A673 (cell line): ENCODE data around the gene FCHSD1. TPM values are rescaled to one million over a fixed set of nuclear protein-coding genes. Genes with fewer than 3 reads are reported as not detected.

Experiments
- BruUV-seq: library from RNA; stranded (reverse); fragments of 400-500 nt; replicated peaks from 2 replicates; lab custom pipeline; 2021; lab: Mats Ljungman, UMichigan
- CTCF ChIA-PET: fragments of 300-600 bp; sonication (Branson Sonifier 250); formaldehyde crosslinking; loops from one replicate; lab custom pipeline; 2022; ENCODE audit warnings: antibody characterized with exemption; lab: Charles Lee
- POLR2A ChIA-PET: fragments of 300-600 bp; sonication (Branson Sonifier 250); formaldehyde crosslinking; loops from one replicate; lab custom pipeline; 2022; ENCODE audit warnings: antibody characterized with exemption; ENCODE audit not compliant: low non-redundant PET; lab: Charles Lee
- DNase-seq: peaks from one replicate; pipeline ENCODE4 v3.0.0-alpha.2; 2015; ENCODE audit warnings: low spot score
- H3K27ac ChIP-seq: fragments of 200-600 bp; sonication (generic); 2 replicates; pipeline ENCODE4 v1.5.1; 2016; ENCODE audit warnings: mixed run types, low read depth, mild to moderate bottlenecking, mixed read lengths, antibody characterized with exemption, low read length; ENCODE audit not compliant: poor library complexity, severe bottlenecking
- H3K27me3 ChIP-seq: fragments of 200-600 bp; sonication (generic); replicated peaks from 2 replicates; pipeline ENCODE4 v1.6.1; 2017; ENCODE audit warnings: mixed run types, low read depth, mild to moderate bottlenecking, mixed read lengths, antibody characterized with exemption, low read length; ENCODE audit not compliant: insufficient read depth, poor library complexity
- H3K36me3 ChIP-seq: fragments of 200-600 bp; sonication (generic); 2 replicates; pipeline ENCODE4 v1.6.1; 2016; ENCODE audit warnings: mixed run types, mild to moderate bottlenecking, mixed read lengths, antibody characterized with exemption, low read length; ENCODE audit not compliant: insufficient read depth, poor library complexity, severe bottlenecking
- H3K4me1 ChIP-seq: fragments of 200-600 bp; sonication (generic); 2 replicates; pipeline ENCODE4 v1.6.1; 2017; ENCODE audit warnings: mixed run types, mild to moderate bottlenecking, mixed read lengths, antibody characterized with exemption, low read length; ENCODE audit not compliant: insufficient read depth, poor library complexity, severe bottlenecking
- H3K4me3 ChIP-seq: fragments of 200-600 bp; sonication (generic); 2 replicates; pipeline ENCODE4 v1.5.1; 2016; ENCODE audit warnings: low read depth, mixed run types, mild to moderate bottlenecking, mixed read lengths, low read length; ENCODE audit not compliant: poor library complexity, severe bottlenecking
- H3K9me3 ChIP-seq: fragments of 200-600 bp; sonication (generic); 2 replicates; pipeline ENCODE4 v1.6.1; 2016; ENCODE audit warnings: mixed run types, low read depth, mild to moderate bottlenecking, mixed read lengths, antibody characterized with exemption, low read length; ENCODE audit not compliant: poor library complexity, severe bottlenecking
- EZH2 ChIP-seq: fragments of 200-600 bp; sonication (generic); IDR thresholded peaks from 2 replicates; pipeline ENCODE4 v1.6.1; 2017; ENCODE audit warnings: borderline replicate concordance, low read depth, mild to moderate bottlenecking, mixed read lengths, antibody characterized with exemption, low read length; ENCODE audit not compliant: poor library complexity, severe bottlenecking
- intact Hi-C: fragments of 100-400 bp; cut with micrococcal nuclease; formaldehyde crosslinking; loops from one replicate; pipeline ENCODE4 v1.10.0; 2022; ENCODE audit not compliant: unreplicated experiment
- total RNA-seq: library from RNA; stranded (reverse); gene quantifications from 2 replicates; pipeline ENCODE4 v1.2.3, GENCODE V29; 2021
- TF ChIP-seq, protein P1 (sequence below): fragments of 300-800, 200-600 bp; sonication (generic); conservative IDR thresholded peaks from 2 replicates; pipeline ENCODE4 v1.5.1; 2017; ENCODE audit warnings: low read depth, mild to moderate bottlenecking, antibody characterized with exemption, low read length, moderate library complexity, mixed read lengths

Gene FCHSD1
- total RNA-seq, 1 experiment from 2014 or later: 2.3 TPM

DNA sequence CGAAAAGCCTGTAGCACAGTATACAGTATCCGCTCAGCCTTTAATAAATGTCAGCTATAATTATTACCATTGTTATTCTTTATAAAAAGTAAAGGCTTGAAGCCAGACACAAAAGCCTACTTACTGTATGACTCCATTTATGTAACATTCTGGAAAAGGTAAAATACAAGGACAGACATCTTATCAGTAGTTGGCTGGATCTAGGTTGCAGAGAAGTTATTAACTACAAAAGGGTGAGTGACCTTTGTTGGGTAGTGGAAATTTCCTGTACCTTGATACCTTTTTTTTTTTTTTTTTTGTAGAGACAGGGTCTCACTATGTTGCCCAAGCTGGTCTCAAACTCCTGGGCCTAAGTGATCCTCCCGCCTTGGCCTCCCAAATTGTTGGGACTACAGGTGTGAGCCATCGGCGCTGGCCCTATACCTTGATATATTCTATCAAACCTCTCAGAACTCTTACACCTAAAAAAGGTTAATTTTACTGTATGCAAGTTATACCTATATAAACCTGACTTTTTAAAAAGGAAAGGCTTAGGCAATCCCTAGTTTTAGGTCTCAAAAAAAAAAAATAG is 20.6 kb downstream of the FCHSD1 start:
- CTCF ChIA-PET: no interaction called here
- DNase-seq: no peak
- no peak for TF ChIP-seq EZH2
- TF ChIP-seq, protein P1, sequence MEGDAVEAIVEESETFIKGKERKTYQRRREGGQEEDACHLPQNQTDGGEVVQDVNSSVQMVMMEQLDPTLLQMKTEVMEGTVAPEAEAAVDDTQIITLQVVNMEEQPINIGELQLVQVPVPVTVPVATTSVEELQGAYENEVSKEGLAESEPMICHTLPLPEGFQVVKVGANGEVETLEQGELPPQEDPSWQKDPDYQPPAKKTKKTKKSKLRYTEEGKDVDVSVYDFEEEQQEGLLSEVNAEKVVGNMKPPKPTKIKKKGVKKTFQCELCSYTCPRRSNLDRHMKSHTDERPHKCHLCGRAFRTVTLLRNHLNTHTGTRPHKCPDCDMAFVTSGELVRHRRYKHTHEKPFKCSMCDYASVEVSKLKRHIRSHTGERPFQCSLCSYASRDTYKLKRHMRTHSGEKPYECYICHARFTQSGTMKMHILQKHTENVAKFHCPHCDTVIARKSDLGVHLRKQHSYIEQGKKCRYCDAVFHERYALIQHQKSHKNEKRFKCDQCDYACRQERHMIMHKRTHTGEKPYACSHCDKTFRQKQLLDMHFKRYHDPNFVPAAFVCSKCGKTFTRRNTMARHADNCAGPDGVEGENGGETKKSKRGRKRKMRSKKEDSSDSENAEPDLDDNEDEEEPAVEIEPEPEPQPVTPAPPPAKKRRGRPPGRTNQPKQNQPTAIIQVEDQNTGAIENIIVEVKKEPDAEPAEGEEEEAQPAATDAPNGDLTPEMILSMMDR: no peak
- Histone ChIP-seq H3K27me3 (no peaks in the 10 kb centered on the region), H3K4me1 (peaks cover 7% of the 10 kb centered on the region), H3K4me3 (no peak overlapping the region), H3K9me3 (no peaks in the 10 kb centered on the region), H3K27ac (no peak overlapping the region), H3K36me3 (peaks cover 43% of the 10 kb centered on the region)
- intact Hi-C loops: no loop called here
- POLR2A ChIA-PET: no interaction called here
- BruUV-seq: no TSS peak

DNA sequence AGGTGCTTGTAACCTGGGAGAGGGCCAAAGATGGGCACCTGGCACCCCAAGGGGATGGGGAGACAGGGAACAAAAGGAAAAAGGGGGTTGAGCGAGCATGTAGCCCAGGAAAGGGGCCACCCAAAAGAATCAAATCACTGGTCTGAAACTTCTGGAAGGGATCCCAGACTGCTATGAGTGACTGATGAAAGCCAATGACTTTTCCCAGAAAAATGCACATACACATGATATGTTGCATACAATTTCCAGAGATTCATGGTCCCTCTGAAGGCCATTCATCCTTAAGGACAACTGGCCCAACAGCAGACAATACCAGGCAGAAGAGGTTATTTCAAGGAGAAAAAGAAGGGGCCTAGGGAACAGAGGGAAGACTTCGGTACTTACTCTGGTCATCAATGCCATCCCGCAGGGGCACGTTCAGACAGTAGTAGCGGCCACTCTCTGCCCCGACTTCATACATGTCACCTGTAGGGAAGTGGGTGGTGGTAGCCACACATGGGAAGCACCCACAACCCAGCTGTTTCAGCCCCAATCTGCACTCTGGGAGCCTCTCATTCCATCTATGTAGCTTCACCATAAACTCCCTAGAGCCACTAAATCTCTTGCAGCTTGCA is 22.9 kb downstream of the FCHSD1 start:
- ChIA-PET CTCF (interaction anchor here (1.1 kb wide), 1 partner anchor 9 kb away, joined by 3 read pairs; no protein-coding TSS in a partner anchor), POLR2A (no interaction called here)
- intact Hi-C loops: no loop called here
- Histone ChIP-seq H3K36me3 (peaks cover 66% of the 10 kb centered on the region), H3K27ac (no peak overlapping the region), H3K4me1 (no peaks in the 10 kb centered on the region), H3K27me3 (no peaks in the 10 kb centered on the region), H3K9me3 (no peaks in the 10 kb centered on the region), H3K4me3 (no peak overlapping the region)
- no peak for DNase-seq
- no peak for TF ChIP-seq EZH2
- TF ChIP-seq, protein P1: no peak
- BruUV-seq: no TSS peak

DNA sequence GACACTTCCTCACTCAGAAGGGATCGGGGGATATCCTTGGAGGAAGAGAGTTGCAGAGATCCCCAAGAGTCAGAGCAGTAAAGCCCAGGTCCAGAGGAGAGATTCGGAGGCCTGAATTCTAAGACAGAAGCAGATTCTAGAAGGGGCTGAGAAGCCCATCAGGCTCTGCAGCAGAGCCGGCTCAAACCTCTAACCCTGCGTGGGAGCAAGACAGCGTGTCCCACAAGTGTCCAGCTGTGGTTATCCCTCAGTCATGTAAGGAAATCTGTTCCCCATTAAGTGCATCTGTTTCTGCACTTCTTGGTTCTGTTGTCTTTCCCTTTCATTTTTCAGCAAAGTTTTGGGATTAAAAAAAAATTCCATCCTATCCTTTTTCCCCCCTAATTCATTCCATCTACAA is 27.6 kb downstream of the FCHSD1 start:
- Histone ChIP-seq H3K9me3 (no peaks in the 10 kb centered on the region), H3K4me3 (no peak overlapping the region), H3K27ac (no peak overlapping the region), H3K36me3 (peaks cover 65% of the 10 kb centered on the region), H3K27me3 (no peaks in the 10 kb centered on the region), H3K4me1 (peaks cover 4% of the 10 kb centered on the region)
- no TSS peak for BruUV-seq
- no peak for DNase-seq
- ChIA-PET CTCF (no interaction called here), POLR2A (no interaction called here)
- intact Hi-C loops: no loop called here
- TF ChIP-seq, protein P1: no peak
- no peak for TF ChIP-seq EZH2
